Measurements from ENCODE around the gene PHLDB1. TPM values are rescaled to one million over a fixed set of nuclear protein-coding genes. Genes with fewer than 3 reads are reported as not detected.
"Not testable (repeated sequence)": the region's sequence is repeated elsewhere in the genome, so short reads cannot be mapped to it uniquely, and the experiment has no call there.

The PHLDB1 gene
- total and polyA plus RNA-seq, 4 donors, result 27.3 to 90.5 (median 76.1) TPM

DNA sequence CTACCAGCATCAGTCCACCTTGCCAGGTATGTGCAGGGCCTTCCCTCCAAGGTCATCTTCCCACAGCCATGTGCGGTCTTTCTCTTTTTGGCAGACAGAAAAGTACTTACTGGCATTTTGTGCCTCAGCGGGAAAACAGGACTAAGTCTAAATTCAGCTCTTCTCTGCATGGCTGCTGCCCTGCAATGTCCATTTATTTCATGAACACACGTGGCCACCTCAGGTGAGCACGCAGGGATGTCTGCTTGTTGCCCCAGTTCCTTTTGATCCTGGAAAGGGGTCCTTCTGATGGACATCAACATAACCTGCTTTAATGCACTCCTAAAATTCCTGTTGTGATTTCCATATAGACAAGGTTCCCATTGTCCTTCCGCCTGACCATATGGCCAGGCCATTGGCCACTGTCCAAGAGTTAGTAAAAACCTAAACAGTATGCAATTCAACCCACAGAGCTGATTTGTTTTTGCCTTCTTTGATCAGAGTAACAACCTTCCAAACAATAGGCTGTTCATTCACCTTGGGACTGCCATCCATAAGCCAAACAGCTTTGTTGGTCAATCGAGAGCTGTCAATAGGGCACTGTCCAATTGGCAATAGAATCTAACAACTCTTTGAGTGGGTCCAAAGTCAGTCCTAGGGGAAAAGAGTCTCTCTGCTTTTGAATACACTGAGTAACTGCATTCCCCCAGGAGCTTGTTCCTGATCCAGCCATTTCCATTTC, 66.1 kb downstream of the PHLDB1 start:
- H3K4me1 ChIP-seq (ENCODE audit: control insufficient read depth in 5 of 5, insufficient read depth in 5 of 5, low read length in 5 of 5), result no peaks in the 10 kb centered on the region
- H3K27ac ChIP-seq (ENCODE audit: low read depth in 1 of 2, low read length in 1 of 2), result no peak overlapping the region
- H3K36me3 ChIP-seq (ENCODE audit: control insufficient read depth in 4 of 4, insufficient read depth in 4 of 4, low read length in 4 of 4), result no peaks in the 10 kb centered on the region
- no peak overlapping the region for H3K9ac ChIP-seq (ENCODE audit: insufficient read depth in 1 of 2, low read length in 2 of 2)
- WGBS, 2 donors, result 85 to 88% methylated on average over 6 of the region's 6 CpGs
- TF ChIP-seq, protein P1, sequence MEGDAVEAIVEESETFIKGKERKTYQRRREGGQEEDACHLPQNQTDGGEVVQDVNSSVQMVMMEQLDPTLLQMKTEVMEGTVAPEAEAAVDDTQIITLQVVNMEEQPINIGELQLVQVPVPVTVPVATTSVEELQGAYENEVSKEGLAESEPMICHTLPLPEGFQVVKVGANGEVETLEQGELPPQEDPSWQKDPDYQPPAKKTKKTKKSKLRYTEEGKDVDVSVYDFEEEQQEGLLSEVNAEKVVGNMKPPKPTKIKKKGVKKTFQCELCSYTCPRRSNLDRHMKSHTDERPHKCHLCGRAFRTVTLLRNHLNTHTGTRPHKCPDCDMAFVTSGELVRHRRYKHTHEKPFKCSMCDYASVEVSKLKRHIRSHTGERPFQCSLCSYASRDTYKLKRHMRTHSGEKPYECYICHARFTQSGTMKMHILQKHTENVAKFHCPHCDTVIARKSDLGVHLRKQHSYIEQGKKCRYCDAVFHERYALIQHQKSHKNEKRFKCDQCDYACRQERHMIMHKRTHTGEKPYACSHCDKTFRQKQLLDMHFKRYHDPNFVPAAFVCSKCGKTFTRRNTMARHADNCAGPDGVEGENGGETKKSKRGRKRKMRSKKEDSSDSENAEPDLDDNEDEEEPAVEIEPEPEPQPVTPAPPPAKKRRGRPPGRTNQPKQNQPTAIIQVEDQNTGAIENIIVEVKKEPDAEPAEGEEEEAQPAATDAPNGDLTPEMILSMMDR (IDR thresholded peaks at IDR 0.05; ENCODE audit: control extremely low read depth, extremely low read depth), result no peak
- peaks cover 0 to 2% (median 0%) of the 10 kb centered on the region in 4 donors for H3K9me3 ChIP-seq (ENCODE audit: control insufficient read depth in 4 of 4, insufficient read depth in 3 of 4, low read length in 3 of 4)
- ATAC-seq (ENCODE audit: insufficient read depth, low FRiP score) (no peak), DNase-seq (peak in 2 of 3 donors; percentile 23 to 26)
- no peak overlapping the region for H3K4me3 ChIP-seq
- no peaks in the 10 kb centered on the region for H3K27me3 ChIP-seq (ENCODE audit: control insufficient read depth in 3 of 3, insufficient read depth in 3 of 3, low read length in 2 of 3)

DNA sequence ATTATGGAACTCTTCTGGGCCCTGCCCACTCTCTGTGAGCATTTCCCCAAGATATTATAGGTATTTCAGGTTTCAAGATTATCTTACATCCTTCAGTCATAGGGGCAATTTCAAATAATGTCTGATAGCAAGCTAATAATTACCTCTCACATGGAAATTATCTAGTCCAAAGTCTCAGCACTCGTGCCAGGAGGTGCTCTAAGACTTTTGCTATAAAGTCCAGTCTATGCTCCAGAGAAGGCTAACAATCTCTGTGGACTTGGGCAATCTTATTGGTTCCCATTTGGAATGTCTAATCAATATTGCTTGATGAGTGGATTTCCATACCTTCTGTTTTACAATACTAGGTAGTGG, 66.6 kb downstream of the PHLDB1 start:
- TF ChIP-seq, protein P1 (IDR thresholded peaks at IDR 0.05; ENCODE audit: control extremely low read depth, extremely low read depth), result no peak
- Histone ChIP-seq H3K4me1 (ENCODE audit: control insufficient read depth in 5 of 5, insufficient read depth in 5 of 5, low read length in 5 of 5) (no peaks in the 10 kb centered on the region), H3K27ac (ENCODE audit: low read depth in 1 of 2, low read length in 1 of 2) (no peak overlapping the region), H3K9me3 (ENCODE audit: control insufficient read depth in 4 of 4, insufficient read depth in 3 of 4, low read length in 3 of 4) (peaks cover 0 to 2% (median 0%) of the 10 kb centered on the region in 4 donors), H3K4me3 (no peak overlapping the region), H3K27me3 (ENCODE audit: control insufficient read depth in 3 of 3, insufficient read depth in 3 of 3, low read length in 2 of 3) (no peaks in the 10 kb centered on the region), H3K9ac (ENCODE audit: insufficient read depth in 1 of 2, low read length in 2 of 2) (no peak overlapping the region), H3K36me3 (ENCODE audit: control insufficient read depth in 4 of 4, insufficient read depth in 4 of 4, low read length in 4 of 4) (no peaks in the 10 kb centered on the region)
- 93 to 97% methylated on average over 1 of the region's 1 CpG for WGBS, 2 donors
- no peak for DNase-seq
- ATAC-seq (ENCODE audit: insufficient read depth, low FRiP score), result no peak

DNA sequence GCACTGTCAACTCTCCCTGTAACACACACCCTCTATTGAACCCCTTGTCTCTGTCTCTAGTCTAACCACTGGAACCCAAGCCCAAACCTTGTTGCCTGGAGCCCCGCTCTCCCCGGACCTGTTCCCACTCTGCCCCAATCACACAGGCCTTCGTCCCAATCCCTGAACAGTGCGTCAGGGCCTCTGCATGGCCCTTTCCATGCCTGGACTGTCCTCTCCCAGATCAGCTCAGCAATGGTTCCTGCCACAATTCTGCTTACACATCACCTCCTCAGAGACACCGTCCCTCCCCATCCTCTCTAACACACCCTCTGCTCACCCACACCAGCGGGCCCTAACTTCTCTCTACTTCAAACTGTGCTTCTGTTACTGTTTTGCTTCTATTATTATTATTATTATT, 70.6 kb downstream of the PHLDB1 start:
- Histone ChIP-seq H3K27ac (ENCODE audit: low read depth in 1 of 2, low read length in 1 of 2) (no peak overlapping the region), H3K9ac (ENCODE audit: insufficient read depth in 1 of 2, low read length in 2 of 2) (no peak overlapping the region), H3K36me3 (ENCODE audit: control insufficient read depth in 4 of 4, insufficient read depth in 4 of 4, low read length in 4 of 4) (no peaks in the 10 kb centered on the region), H3K9me3 (ENCODE audit: control insufficient read depth in 4 of 4, insufficient read depth in 3 of 4, low read length in 3 of 4) (peaks cover 0 to 2% (median 0%) of the 10 kb centered on the region in 4 donors), H3K4me1 (ENCODE audit: control insufficient read depth in 5 of 5, insufficient read depth in 5 of 5, low read length in 5 of 5) (no peaks in the 10 kb centered on the region), H3K27me3 (ENCODE audit: control insufficient read depth in 3 of 3, insufficient read depth in 3 of 3, low read length in 2 of 3) (peaks cover 0 to 4% (median 0%) of the 10 kb centered on the region in 3 donors), H3K4me3 (no peak overlapping the region)
- TF ChIP-seq, protein P1 (IDR thresholded peaks at IDR 0.05; ENCODE audit: control extremely low read depth, extremely low read depth), result no peak
- 95 to 99% methylated on average over 6 of the region's 6 CpGs for WGBS, 2 donors
- no peak for ATAC-seq (ENCODE audit: insufficient read depth, low FRiP score)
- DNase-seq, result no peak

- 54 to 70% methylated on average over 11 of the region's 11 CpGs for WGBS, 2 donors
Measured at GRCh38 chr11:118678908-118679307, 71.5 kb downstream of the PHLDB1 start.

More at GRCh38 chr11:118678908-118679307, 71.5 kb downstream of the PHLDB1 start:
- not testable (repeated sequence) for H3K9me3 ChIP-seq (ENCODE audit: control insufficient read depth in 4 of 4, insufficient read depth in 3 of 4, low read length in 3 of 4); H3K27ac ChIP-seq (ENCODE audit: low read depth in 1 of 2, low read length in 1 of 2); DNase-seq; H3K4me1 ChIP-seq (ENCODE audit: control insufficient read depth in 5 of 5, insufficient read depth in 5 of 5, low read length in 5 of 5); H3K4me3 ChIP-seq; H3K9ac ChIP-seq (ENCODE audit: insufficient read depth in 1 of 2, low read length in 2 of 2); H3K27me3 ChIP-seq (ENCODE audit: control insufficient read depth in 3 of 3, insufficient read depth in 3 of 3, low read length in 2 of 3); ATAC-seq (ENCODE audit: insufficient read depth, low FRiP score); H3K36me3 ChIP-seq (ENCODE audit: control insufficient read depth in 4 of 4, insufficient read depth in 4 of 4, low read length in 4 of 4)
